ENCODE measurements around the gene KLHL17.
"Not testable (repeated sequence)": the region's sequence is repeated elsewhere in the genome, so short reads cannot be mapped to it uniquely, and the experiment has no call there.

KLHL17 gene

GRCh38 chr1:970242-970972 is 10.0 kb downstream of the KLHL17 start:
- no peak for DNase-seq

- DNase-seq: no peak
These were observed 10.8 kb downstream of the KLHL17 start for GRCh38 chr1:970973-971730.

GRCh38 chr1:971751-972506 is 11.5 kb downstream of the KLHL17 start:
- no peak for DNase-seq

GRCh38 chr1:972726-973458 is 12.5 kb downstream of the KLHL17 start:
- DNase-seq: no peak

- DNase-seq: no peak
These were observed 13.3 kb downstream of the KLHL17 start for GRCh38 chr1:973459-974292.

GRCh38 chr1:974293-974640 is 13.9 kb downstream of the KLHL17 start:
- DNase-seq: no peak

- DNase-seq: no peak
These were observed 14.4 kb downstream of the KLHL17 start for GRCh38 chr1:974687-975328.

- no peak for DNase-seq
These were observed 15.0 kb downstream of the KLHL17 start for GRCh38 chr1:975365-975764.

- no peak for DNase-seq
These were observed 15.7 kb downstream of the KLHL17 start for GRCh38 chr1:975896-976683.

- not testable (repeated sequence) for DNase-seq
These were observed 16.4 kb downstream of the KLHL17 start for GRCh38 chr1:976791-977190.

GRCh38 chr1:978069-978834 is 17.9 kb downstream of the KLHL17 start:
- no peak for DNase-seq

GRCh38 chr1:978835-979743 is 18.7 kb downstream of the KLHL17 start:
- DNase-seq: no peak

GRCh38 chr1:979744-980072 is 19.3 kb downstream of the KLHL17 start:
- DNase-seq: no peak

- DNase-seq: no peak
These were observed 19.8 kb downstream of the KLHL17 start for GRCh38 chr1:980137-980571.

GRCh38 chr1:980602-981395 is 20.4 kb downstream of the KLHL17 start:
- no peak for DNase-seq

GRCh38 chr1:981491-981954 is 21.1 kb downstream of the KLHL17 start:
- DNase-seq: no peak

GRCh38 chr1:981955-982558 is 21.7 kb downstream of the KLHL17 start, which contains the start of gene PERM1:
TSS of gene PERM1 (minus strand) at chr1:982093. CDS start at chr1:981029, 1,064 bp downstream.
- DNase-seq: no peak
